OCI-LY7 (cell line): ENCODE measurements around the gene PLA2R1.

ENCODE experiments used
- CTCF ChIP-seq: fragments of 200-600 bp; sonication (generic); conservative IDR thresholded peaks from 2 replicates; pipeline ENCODE4 v1.5.1; 2014; ENCODE audit warnings: mild to moderate bottlenecking, antibody characterized with exemption, low read length, moderate library complexity, mixed read lengths
- EZH2phosphoT487 ChIP-seq: fragments of 200-600 bp; sonication (generic); IDR thresholded peaks from 2 replicates; pipeline ENCODE4 v1.6.1; 2018; ENCODE audit warnings: low read depth, borderline replicate concordance, mild to moderate bottlenecking, mixed run types, antibody characterized with exemption, low read length, moderate library complexity, mixed read lengths

- TF ChIP-seq CTCF (no peak), EZH2phosphoT487 (no peak)
These were observed 56.5 kb downstream of the PLA2R1 start for GRCh38 chr2:160005908-160006307.
